ENCODE measurements around the gene ZNF330.

Gene ZNF330

GRCh38 chr4:141283152-141283551 is 62.5 kb downstream of the ZNF330 start:
- no peak for DNase-seq (ENCODE audit: low spot score)
- TF ChIP-seq CTCF (IDR thresholded peaks at IDR 0.05), result no peak
- Histone ChIP-seq H3K4me3 (no peak overlapping the region), H3K27ac (no peak overlapping the region)

DNA sequence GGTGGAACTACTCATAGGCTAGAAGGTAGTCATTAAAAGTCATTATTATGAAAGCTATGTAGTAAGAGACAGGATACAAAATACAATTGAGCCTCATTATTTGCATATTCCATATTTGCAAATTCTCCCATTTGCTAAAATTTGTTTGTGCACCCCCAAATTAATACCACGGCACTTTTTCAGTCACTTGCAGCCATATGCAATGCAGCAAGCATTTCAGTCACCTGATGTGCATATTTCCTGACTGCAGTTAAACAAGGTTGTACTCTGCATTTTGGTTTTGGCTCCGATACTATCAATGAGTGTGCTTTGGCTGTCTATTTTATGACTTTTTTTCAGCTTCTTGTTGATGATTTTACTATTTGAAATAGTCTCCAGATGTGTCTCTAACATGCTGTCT is 62.9 kb downstream of the ZNF330 start:
- DNase-seq (ENCODE audit: low spot score), result no peak
- H3K27ac ChIP-seq, result no peak overlapping the region
- H3K4me3 ChIP-seq, result no peak overlapping the region
- TF ChIP-seq CTCF (IDR thresholded peaks at IDR 0.05), result no peak
